IMR-90 (cell line): ENCODE data around the gene FAU. TPM values are rescaled to one million over a fixed set of nuclear protein-coding genes. Genes with fewer than 3 reads are reported as not detected.

Experiments
- ATAC-seq: fragments of 200-7000 bp; cut with Tn5 transposase; 2 replicates; pipeline ENCODE4 v1.9.1; 2020; ENCODE audit warnings: low read depth, mild to moderate bottlenecking, moderate library complexity
- BruUV-seq: library from RNA; stranded (reverse); fragments of 400-500 nt; replicated peaks from 2 replicates; lab custom pipeline; 2021; lab: Mats Ljungman, UMichigan
- CTCF ChIA-PET: fragments of 300-600 bp; formaldehyde crosslinking; extraction: SDS; loops from one replicate; lab custom pipeline; 2021; ENCODE audit warnings: antibody characterized with exemption; lab: Yijun Ruan, JAX
- POLR2A ChIA-PET: fragments of 300-600 bp; sonication (Branson Sonifier 250); formaldehyde crosslinking; loops from one replicate; lab custom pipeline; 2022; ENCODE audit warnings: antibody characterized with exemption; ENCODE audit not compliant: unreplicated experiment; lab: Charles Lee
- DNase-seq: peaks from one replicate; pipeline ENCODE4 v3.0.0; 2013
- H2AFZ ChIP-seq: replicated peaks from 2 replicates; pipeline ENCODE3; 2013; ENCODE audit warnings: low read length, mild to moderate bottlenecking; ENCODE audit not compliant: poor library complexity
- H2AK5ac ChIP-seq: 2 replicates; pipeline ENCODE4 v1.6.1; 2013; ENCODE audit warnings: low read depth, low read length, inconsistent platforms
- H2AK9ac ChIP-seq: replicated peaks from 2 replicates; pipeline ENCODE3; 2013; ENCODE audit warnings: mild to moderate bottlenecking, low read depth, low read length, moderate library complexity; ENCODE audit not compliant: poor library complexity
- H2BK120ac ChIP-seq: 2 replicates; pipeline ENCODE4 v1.6.1; 2013; ENCODE audit warnings: low read depth, low read length, inconsistent platforms
- H2BK15ac ChIP-seq: 3 replicates; pipeline ENCODE4 v1.6.1; 2013; ENCODE audit warnings: low read depth, low read length, inconsistent platforms
- H2BK20ac ChIP-seq: 2 replicates; pipeline ENCODE4 v1.6.1; 2013; ENCODE audit warnings: low read depth, mild to moderate bottlenecking, inconsistent platforms, low read length, moderate library complexity
- H2BK5ac ChIP-seq: 2 replicates; pipeline ENCODE4 v1.6.1; 2013; ENCODE audit warnings: mild to moderate bottlenecking, low read depth, low read length, inconsistent platforms; ENCODE audit not compliant: poor library complexity, severe bottlenecking
- H3K14ac ChIP-seq: replicated peaks from 2 replicates; pipeline ENCODE4 v1.6.1; 2013; ENCODE audit warnings: low read depth, low read length, inconsistent platforms
- H3K18ac ChIP-seq: 2 replicates; pipeline ENCODE4 v1.6.1; 2013; ENCODE audit warnings: low read depth, low read length, control low read depth
- H3K23ac ChIP-seq: 2 replicates; pipeline ENCODE4 v1.6.1; 2013; ENCODE audit warnings: low read depth, low read length, inconsistent platforms
- H3K27ac ChIP-seq: 2 replicates; pipeline ENCODE4 v1.5.1; 2013; ENCODE audit warnings: mild to moderate bottlenecking, control low read depth, low read length; ENCODE audit not compliant: insufficient read depth
- H3K27me3 ChIP-seq: 2 replicates; pipeline ENCODE4 v1.6.1; 2013; ENCODE audit warnings: low read length; ENCODE audit not compliant: control insufficient read depth, insufficient read depth
- H3K36me3 ChIP-seq: 2 replicates; pipeline ENCODE4 v1.6.1; 2013; ENCODE audit warnings: low read length, mixed read lengths; ENCODE audit not compliant: control insufficient read depth, insufficient read depth
- H3K4ac ChIP-seq: 2 replicates; pipeline ENCODE4 v1.6.1; 2013; ENCODE audit warnings: low read depth, low read length, inconsistent platforms
- H3K4me1 ChIP-seq: 2 replicates; pipeline ENCODE4 v1.6.1; 2013; ENCODE audit warnings: low read length, mixed read lengths; ENCODE audit not compliant: control insufficient read depth, insufficient read depth
- H3K4me2 ChIP-seq: 2 replicates; pipeline ENCODE4 v1.6.1; 2013; ENCODE audit warnings: low read depth, mild to moderate bottlenecking, control low read depth, low read length, moderate library complexity
- H3K4me3 ChIP-seq: 2 replicates; pipeline ENCODE4 v1.5.1; 2013; ENCODE audit warnings: low read depth, mild to moderate bottlenecking, control low read depth, low read length, moderate library complexity; ENCODE audit not compliant: insufficient read depth
- H3K56ac ChIP-seq: 2 replicates; pipeline ENCODE4 v1.6.1; 2013; ENCODE audit warnings: low read length, inconsistent platforms; ENCODE audit not compliant: insufficient read depth; ENCODE audit errors: extremely low read depth
- H3K79me1 ChIP-seq, 2 experiments: 2 replicates each; pipeline ENCODE4 v1.6.1; 2013; ENCODE audit warnings: low read length in 2 of 2, inconsistent platforms in 1 of 2, low read depth in 1 of 2
- H3K9ac ChIP-seq: 2 replicates; pipeline ENCODE4 v1.6.1; 2013; ENCODE audit warnings: low read depth, low read length, control low read depth
- H3K9me1 ChIP-seq: 2 replicates; pipeline ENCODE4 v1.6.1; 2013; ENCODE audit warnings: low read length, inconsistent platforms; ENCODE audit not compliant: insufficient read depth
- H3K9me3 ChIP-seq: 2 replicates; pipeline ENCODE4 v1.6.1; 2013; ENCODE audit warnings: low read length; ENCODE audit not compliant: control insufficient read depth, insufficient read depth
- H4K20me1 ChIP-seq: 2 replicates; pipeline ENCODE4 v1.6.1; 2013; ENCODE audit warnings: low read length, inconsistent platforms; ENCODE audit not compliant: insufficient read depth
- H4K5ac ChIP-seq: 2 replicates; pipeline ENCODE4 v1.6.1; 2013; ENCODE audit warnings: mild to moderate bottlenecking, low read depth, low read length, control low read depth
- H4K8ac ChIP-seq, 2 experiments: 2 replicates each; pipeline ENCODE4 v1.6.1; 2013; ENCODE audit warnings: low read depth in 2 of 2, low read length in 2 of 2, control low read depth in 1 of 2, inconsistent platforms in 1 of 2
- H4K91ac ChIP-seq: 2 replicates; pipeline ENCODE4 v1.6.1; 2013; ENCODE audit warnings: low read depth, low read length, inconsistent platforms; ENCODE audit not compliant: insufficient read depth
- CTCF ChIP-seq: conservative IDR thresholded peaks from 2 replicates; pipeline ENCODE4 v1.5.1; 2012; ENCODE audit warnings: mild to moderate bottlenecking, low read depth, low read length, improper control_type of control experiment
- ELK1 ChIP-seq: fragments of 150-350 bp; IDR thresholded peaks from 2 replicates; pipeline ENCODE4 v1.6.1; 2016; ENCODE audit warnings: low read depth, mild to moderate bottlenecking, low read length, moderate library complexity, borderline replicate concordance
- FOS ChIP-seq: fragments of 150-350 bp; IDR thresholded peaks from 2 replicates; pipeline ENCODE4 v1.6.1; 2016; ENCODE audit warnings: low read depth, low read length
- MAFK ChIP-seq: IDR thresholded peaks from 2 replicates; pipeline ENCODE4 v1.6.1; 2012; ENCODE audit warnings: low read depth, low read length, improper control_type of control experiment
- NFE2L2 ChIP-seq: fragments of 150-350 bp; IDR thresholded peaks from 2 replicates; pipeline ENCODE4 v1.6.1; 2016; ENCODE audit warnings: low read depth, mild to moderate bottlenecking, low read length
- POLR2A ChIP-seq: IDR thresholded peaks from 2 replicates; pipeline ENCODE4 v1.6.1; 2012; ENCODE audit warnings: mild to moderate bottlenecking, low read depth, low read length
- WGBS, 2 experiments: methylation state at CpG; one replicate each; pipeline versions ENCODE4 v1.1.5 to v1.1.7; 2013; ENCODE audit warnings: missing lambda C conversion rate in 2 of 2; ENCODE audit not compliant: insufficient read length in 1 of 2; ENCODE audit errors: extremely low coverage in 2 of 2; 5-methylcytosine and 5-hydroxymethylcytosine counted together
- dilution Hi-C: fragments of 300-500 bp; cut with HindIII; formaldehyde crosslinking; loops from one replicate; pipeline ENCODE4 v1.14.3; 2018; ENCODE audit warnings: low sequenced_read_pairs; ENCODE audit not compliant: unreplicated experiment
- in situ Hi-C: fragments of 300-500 bp; cut with MboI; formaldehyde crosslinking; loops from 3 replicates; pipeline ENCODE4 v1.14.3; 2019; ENCODE audit warnings: low sequenced_read_pairs, inconsistent platforms, mixed read lengths
- intact Hi-C: fragments of 100-400 bp; cut with micrococcal nuclease; formaldehyde crosslinking; loops from 2 replicates; pipeline ENCODE4 v1.10.0; 2022
- polyA plus RNA-seq, 3 experiments: library from polyadenylated mRNA; depleted of rRNA; stranded (reverse); fragments of >200 nt; gene quantifications; 2 replicates each; pipeline ENCODE4 v1.2.3, GENCODE V29; 2012; ENCODE audit warnings: low replicate concordance in 1 of 3
- total RNA-seq: library from RNA; depleted of rRNA; stranded (reverse); fragments of >200 nt; gene quantifications from 2 replicates; pipeline ENCODE4 v1.2.3, GENCODE V29; 2012

The FAU gene
- total and polyA plus RNA-seq, 2 of the 4 experiments (the other 2 are of a cell fraction), result 189 to 652 TPM

GRCh38 chr11:65136515-65137096, 14.7 kb upstream of the FAU start:
- Histone ChIP-seq H3K23ac (peak overlapping the region; percentile 24; the same call in 1 of the 2 replicates), H3K56ac (no peak overlapping the region), H4K8ac (no peak overlapping the region), H3K4me3 (no peak overlapping the region), H2AK5ac (no peak overlapping the region), H3K9me1 (peaks cover 21% of the 10 kb centered on the region), H3K4me1 (peaks cover 6% of the 10 kb centered on the region; the same call in 1 of the 2 replicates), H3K27ac (no peak overlapping the region), H3K18ac (no peak overlapping the region), H3K36me3 (peaks cover 13% of the 10 kb centered on the region), H3K14ac (no peak overlapping the region), H4K91ac (no peak overlapping the region), H3K4ac (no peak overlapping the region), H3K79me1 (peaks cover 12 to 34% of the 10 kb centered on the region in 2 experiments), H2BK5ac (no peak overlapping the region), H4K20me1 (peaks cover 24% of the 10 kb centered on the region), H3K9ac (no peak overlapping the region), H2BK120ac (no peak overlapping the region), H2BK15ac (no peak overlapping the region), H2AFZ (no peak overlapping the region), H4K5ac (no peak overlapping the region), H2AK9ac (no peak overlapping the region), H3K9me3 (no peaks in the 10 kb centered on the region), H2BK20ac (no peak overlapping the region), H3K27me3 (peaks cover 2% of the 10 kb centered on the region; the same call in 1 of the 2 replicates), H3K4me2 (no peak overlapping the region)
- CTCF ChIA-PET, result interaction anchor here (1.0 kb wide), 1 partner anchor 14 kb away, joined by 4 read pairs; the partner anchor contains the start of gene MRPL49
- 90% methylated on average over 12 of the region's 15 CpGs; no CpG with 5 or more reads in 1 of the 2 experiments for WGBS, 2 experiments
- no TSS peak for BruUV-seq
- in situ Hi-C loops (no loop called here), intact Hi-C loops (no loop called here), dilution Hi-C loops (no loop called here)
- DNase-seq (no peak), ATAC-seq (no peak)
- POLR2A ChIA-PET, result no interaction called here
- no peak for TF ChIP-seq POLR2A
- TF ChIP-seq ELK1, result no peak
- no peak for TF ChIP-seq CTCF
- TF ChIP-seq NFE2L2, result no peak
- no peak for TF ChIP-seq MAFK
- no peak for TF ChIP-seq FOS
